ENCODE results near the gene SIX4.

- TF ChIP-seq POLR2A (IDR thresholded peaks at IDR 0.05) (no peak), CTCF (IDR thresholded peaks at IDR 0.05) (no peak)
Measured at GRCh38 chr14:60738843-60739508, 14.8 kb upstream of the SIX4 start.

Measured in adrenal gland (tissue), 5 donors.